Left renal pelvis (tissue), 4 donors: ENCODE data around the gene RHOT2. TPM values are rescaled to one million over a fixed set of nuclear protein-coding genes. Genes with fewer than 3 reads are reported as not detected.
A peak's percentile ranks its signal among the peaks of the same experiment; 100 is the strongest.
"Not testable (repeated sequence)": the region's sequence is repeated elsewhere in the genome, so short reads cannot be mapped to it uniquely, and the experiment has no call there.

Experiments
- DNase-seq, 4 donors: peaks; one replicate each; pipeline ENCODE4 v3.0.0-alpha.2; 2013; ENCODE audit warnings: low read depth in 4 of 4, low spot score in 3 of 4
- polyA plus RNA-seq, 4 donors: library from polyadenylated mRNA; unstranded; fragments of 120-200 nt; gene quantifications; one replicate each; pipeline ENCODE4 v1.2.1, GENCODE V29; 2013; ENCODE audit not compliant: insufficient read length in 4 of 4

RHOT2 gene
- polyA plus RNA-seq, 4 donors: 56.9 to 127 (median 63.7) TPM

GRCh38 chr16:711084-711483 is 43.2 kb downstream of the RHOT2 start:
- no peak for DNase-seq

DNA sequence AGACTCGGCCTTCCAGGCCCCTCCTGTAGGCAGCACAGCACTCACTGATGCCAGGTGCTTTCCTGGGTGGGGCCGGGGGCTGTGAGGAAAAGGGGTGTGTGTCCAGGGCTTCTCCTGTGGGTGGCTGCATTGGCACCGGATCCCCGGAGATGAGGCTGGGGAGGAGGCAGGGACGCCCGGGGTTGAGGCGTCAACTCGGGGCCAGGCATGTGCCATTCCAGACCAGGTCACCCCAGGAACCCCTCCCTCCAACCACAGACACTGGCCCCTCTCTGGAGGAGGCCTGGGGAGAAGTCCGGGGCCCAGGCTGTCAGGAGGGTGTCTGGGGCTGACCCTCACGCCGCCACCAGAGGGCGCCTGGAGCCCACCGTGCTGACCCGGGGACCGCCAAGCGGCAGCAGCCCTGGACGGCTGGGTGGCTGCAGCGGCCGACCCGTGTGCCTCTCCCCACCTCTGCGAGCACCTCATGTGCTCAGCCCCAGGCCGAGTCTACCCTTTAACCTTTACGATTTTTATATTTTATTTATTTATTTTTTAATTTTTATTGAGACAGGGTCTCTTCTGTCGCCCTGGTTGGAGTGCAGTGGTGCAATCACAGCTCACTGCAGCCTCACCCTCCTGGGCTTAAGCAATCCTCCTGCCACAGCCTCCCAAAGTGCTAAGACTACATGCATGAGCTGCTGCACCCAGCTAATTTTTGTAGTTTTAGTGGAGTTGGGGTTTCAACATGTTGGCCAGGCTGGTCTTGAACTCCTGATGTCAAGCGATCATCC is 43.8 kb downstream of the RHOT2 start:
- no peak for DNase-seq

- DNase-seq: not testable (repeated sequence)
These were observed 44.9 kb downstream of the RHOT2 start for GRCh38 chr16:712740-713250.

- DNase-seq: no peak
These were observed 46.1 kb downstream of the RHOT2 start for GRCh38 chr16:714079-714478.

DNA sequence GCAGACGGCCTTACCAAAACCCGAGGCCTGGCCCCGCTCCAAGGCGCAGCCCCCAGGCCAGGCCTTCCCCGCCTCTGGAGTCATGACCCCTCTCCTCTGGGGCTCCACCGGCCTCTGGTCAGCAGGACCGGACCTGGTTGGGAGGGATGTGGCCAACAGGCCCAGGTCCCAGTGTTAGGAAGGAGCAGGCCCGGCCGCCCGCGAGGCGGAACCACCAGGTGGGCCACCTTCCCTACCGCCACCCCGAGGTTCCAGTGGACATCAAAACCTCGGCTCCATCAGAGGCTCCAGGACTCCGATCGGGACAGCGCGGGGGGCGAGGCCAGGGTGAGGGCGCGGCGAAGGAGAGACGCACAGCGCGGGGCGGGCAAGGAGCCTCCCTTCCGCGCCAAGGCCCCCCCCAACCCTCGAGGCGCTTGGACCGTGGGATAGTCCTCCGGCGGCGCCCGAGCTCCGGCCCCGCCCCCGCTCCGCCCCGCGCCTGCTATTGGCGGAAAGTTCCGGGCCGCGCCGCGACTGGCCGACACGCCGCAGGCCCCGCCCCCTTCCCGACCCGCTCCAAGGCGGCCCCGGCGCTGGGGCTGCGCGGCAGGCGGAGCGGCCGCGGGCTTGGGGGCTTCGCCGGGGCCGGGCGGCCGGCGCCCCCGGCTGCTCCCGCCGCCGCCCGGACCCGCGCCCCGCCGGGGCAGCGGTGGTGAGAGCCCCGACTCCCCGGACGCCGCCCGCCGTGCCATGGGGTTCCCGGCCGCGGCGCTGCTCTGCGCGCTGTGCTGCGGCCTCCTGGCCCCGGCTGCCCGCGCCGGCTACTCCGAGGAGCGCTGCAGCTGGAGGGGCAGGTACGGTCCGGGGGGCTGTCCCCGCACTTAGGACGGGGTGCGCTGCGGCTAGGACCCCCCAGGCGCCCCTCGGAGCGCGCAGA is 46.9 kb downstream of the RHOT2 start, which contains the start of gene METRN:
Gene METRN (plus strand): TSS at position 561 of the 919 bp plus-strand sequence. CDS start 172 bp downstream, at position 733.
- DNase-seq: peak in 2 of 4 donors; percentile 67 to 75

DNA sequence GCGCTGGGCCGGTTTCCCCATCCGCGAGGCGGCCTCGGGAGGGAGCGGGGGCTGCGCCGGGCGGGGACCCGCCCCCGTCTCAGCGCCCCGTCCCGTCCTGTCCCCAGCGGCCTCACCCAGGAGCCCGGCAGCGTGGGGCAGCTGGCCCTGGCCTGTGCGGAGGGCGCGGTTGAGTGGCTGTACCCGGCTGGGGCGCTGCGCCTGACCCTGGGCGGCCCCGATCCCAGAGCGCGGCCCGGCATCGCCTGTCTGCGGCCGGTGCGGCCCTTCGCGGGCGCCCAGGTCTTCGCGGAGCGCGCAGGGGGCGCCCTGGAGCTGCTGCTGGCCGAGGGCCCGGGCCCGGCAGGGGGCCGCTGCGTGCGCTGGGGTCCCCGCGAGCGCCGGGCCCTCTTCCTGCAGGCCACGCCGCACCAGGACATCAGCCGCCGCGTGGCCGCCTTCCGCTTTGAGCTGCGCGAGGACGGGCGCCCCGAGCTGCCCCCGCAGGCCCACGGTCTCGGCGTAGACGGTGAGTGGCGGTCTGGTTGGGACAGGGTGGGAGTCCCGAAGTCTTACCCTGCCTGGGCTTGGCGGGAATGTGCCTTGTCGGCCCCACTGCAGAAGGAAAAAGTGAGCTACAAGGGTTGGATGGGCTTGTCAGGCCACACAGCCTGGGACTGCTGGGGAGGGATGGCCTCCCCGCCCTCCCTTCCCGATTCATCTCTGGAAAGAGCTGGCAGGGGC is 47.7 kb downstream of the RHOT2 start:
- no peak for DNase-seq

GRCh38 chr16:716200-716568 is 48.3 kb downstream of the RHOT2 start:
- no peak for DNase-seq

DNA sequence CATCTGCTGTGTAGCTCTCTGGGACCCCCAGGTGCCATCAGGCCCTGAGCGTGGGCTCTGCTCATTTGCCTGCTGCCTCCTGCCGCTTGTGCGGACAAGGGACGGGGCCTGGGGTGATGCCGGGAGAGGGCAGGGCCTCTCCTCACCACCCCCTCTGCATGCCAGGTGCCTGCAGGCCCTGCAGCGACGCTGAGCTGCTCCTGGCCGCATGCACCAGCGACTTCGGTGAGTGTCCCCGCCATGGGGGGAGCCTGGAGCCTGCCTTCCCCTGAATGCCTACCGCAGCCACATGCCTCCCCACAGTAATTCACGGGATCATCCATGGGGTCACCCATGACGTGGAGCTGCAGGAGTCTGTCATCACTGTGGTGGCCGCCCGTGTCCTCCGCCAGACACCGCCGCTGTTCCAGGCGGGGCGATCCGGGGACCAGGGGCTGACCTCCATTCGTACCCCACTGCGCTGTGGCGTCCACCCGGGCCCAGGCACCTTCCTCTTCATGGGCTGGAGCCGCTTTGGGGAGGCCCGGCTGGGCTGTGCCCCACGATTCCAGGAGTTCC is 48.9 kb downstream of the RHOT2 start:
- no peak for DNase-seq

GRCh38 chr16:717450-718245 is 49.7 kb downstream of the RHOT2 start:
- no peak for DNase-seq

DNA sequence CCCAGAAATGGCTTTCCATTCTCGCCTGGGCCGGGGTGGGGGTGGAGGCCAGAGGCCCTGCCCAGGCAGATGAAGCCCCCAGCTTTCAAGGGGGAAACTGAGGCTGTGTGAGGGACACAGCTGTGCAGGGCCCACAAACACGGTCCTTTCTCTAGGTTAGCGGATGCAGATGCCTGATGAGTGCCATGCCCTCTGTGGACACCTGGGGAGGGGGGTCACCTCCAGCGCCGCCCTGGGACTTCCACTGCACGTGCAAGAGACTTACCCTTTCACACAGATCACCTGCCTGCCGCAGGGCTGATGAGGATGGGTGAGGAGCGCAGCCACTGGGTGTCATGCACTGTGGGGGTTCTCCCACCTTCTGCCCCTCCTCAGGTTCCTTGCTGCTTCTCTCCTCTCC is 50.5 kb downstream of the RHOT2 start:
- no peak for DNase-seq

DNA sequence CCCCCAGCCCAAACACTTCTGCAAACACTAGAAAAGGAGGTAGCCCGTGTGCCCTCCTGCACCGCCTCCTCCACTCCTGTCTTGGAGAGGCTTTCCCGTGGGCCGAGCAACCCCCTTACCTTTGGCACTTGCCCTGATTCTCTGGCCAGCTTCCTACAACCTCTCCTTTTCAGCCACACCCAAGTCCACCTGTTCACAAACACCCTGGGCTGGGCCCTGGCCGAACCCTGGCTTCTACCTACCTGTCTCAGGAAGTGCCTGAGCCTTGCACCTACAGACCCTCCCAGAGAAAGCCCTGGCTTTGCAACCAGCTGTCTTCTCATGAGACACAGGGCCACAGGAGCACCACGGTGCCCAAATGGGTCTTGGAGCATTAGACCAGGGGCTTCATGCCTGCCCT is 51.0 kb downstream of the RHOT2 start:
- DNase-seq: no peak

GRCh38 chr16:719815-720446 is 52.0 kb downstream of the RHOT2 start:
- no peak for DNase-seq

DNA sequence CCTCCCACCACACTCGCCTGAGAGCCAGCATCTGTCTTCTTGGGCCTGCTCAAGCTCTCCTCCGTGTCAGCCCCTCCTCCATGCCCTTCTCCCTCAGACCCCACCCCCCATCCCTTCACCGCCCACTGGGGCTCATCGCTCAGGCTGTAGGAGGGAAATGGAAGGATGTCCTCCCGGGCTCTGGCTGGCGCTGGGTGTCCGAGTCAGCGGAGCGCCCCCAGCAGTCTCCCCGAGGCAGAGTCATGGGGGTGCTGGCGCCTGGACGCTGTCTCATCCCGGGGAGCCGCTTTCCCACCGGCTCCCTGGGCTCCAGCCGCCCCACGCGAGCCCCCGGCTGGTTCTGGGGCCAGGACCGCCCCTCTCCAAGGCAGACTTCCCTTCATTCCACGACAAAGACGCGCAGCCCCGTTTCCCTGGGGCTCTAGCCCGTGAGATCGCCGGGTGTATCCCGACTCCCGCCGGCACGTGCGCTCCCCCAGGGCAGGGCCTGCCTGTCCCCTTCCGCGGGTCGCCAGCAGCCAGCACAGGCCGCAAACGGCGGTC is 52.6 kb downstream of the RHOT2 start:
- no peak for DNase-seq

GRCh38 chr16:720990-721764 is 53.2 kb downstream of the RHOT2 start, which contains the start of gene ANTKMT:
TSS of gene ANTKMT (plus strand) at chr16:721146. CDS start at chr16:721275, 129 bp downstream.
- DNase-seq: peak in 1 of 4 donors; percentile 59

- no peak for DNase-seq
These were observed 54.0 kb downstream of the RHOT2 start for GRCh38 chr16:721765-722540.

- DNase-seq: no peak
These were observed 55.1 kb downstream of the RHOT2 start for GRCh38 chr16:722835-723633.
